IMR-90 (cell line): ENCODE measurements around the gene LYRM7. TPM values are rescaled to one million over a fixed set of nuclear protein-coding genes. Genes with fewer than 3 reads are reported as not detected.

Source experiments
- ATAC-seq: fragments of 200-7000 bp; cut with Tn5 transposase; 2 replicates; pipeline ENCODE4 v1.9.1; 2020; ENCODE audit warnings: low read depth, mild to moderate bottlenecking, moderate library complexity
- BruUV-seq: library from RNA; stranded (reverse); fragments of 400-500 nt; replicated peaks from 2 replicates; lab custom pipeline; 2021; lab: Mats Ljungman, UMichigan
- CTCF ChIA-PET: fragments of 300-600 bp; formaldehyde crosslinking; extraction: SDS; loops from one replicate; lab custom pipeline; 2021; ENCODE audit warnings: antibody characterized with exemption; lab: Yijun Ruan, JAX
- POLR2A ChIA-PET: fragments of 300-600 bp; sonication (Branson Sonifier 250); formaldehyde crosslinking; loops from one replicate; lab custom pipeline; 2022; ENCODE audit warnings: antibody characterized with exemption; ENCODE audit not compliant: unreplicated experiment; lab: Charles Lee
- DNase-seq: peaks from one replicate; pipeline ENCODE4 v3.0.0; 2013
- H2AFZ ChIP-seq: replicated peaks from 2 replicates; pipeline ENCODE3; 2013; ENCODE audit warnings: low read length, mild to moderate bottlenecking; ENCODE audit not compliant: poor library complexity
- H2AK5ac ChIP-seq: 2 replicates; pipeline ENCODE4 v1.6.1; 2013; ENCODE audit warnings: low read depth, low read length, inconsistent platforms
- H2AK9ac ChIP-seq: replicated peaks from 2 replicates; pipeline ENCODE3; 2013; ENCODE audit warnings: mild to moderate bottlenecking, low read depth, low read length, moderate library complexity; ENCODE audit not compliant: poor library complexity
- H2BK120ac ChIP-seq: 2 replicates; pipeline ENCODE4 v1.6.1; 2013; ENCODE audit warnings: low read depth, low read length, inconsistent platforms
- H2BK15ac ChIP-seq: 3 replicates; pipeline ENCODE4 v1.6.1; 2013; ENCODE audit warnings: low read depth, low read length, inconsistent platforms
- H2BK20ac ChIP-seq: 2 replicates; pipeline ENCODE4 v1.6.1; 2013; ENCODE audit warnings: low read depth, mild to moderate bottlenecking, inconsistent platforms, low read length, moderate library complexity
- H2BK5ac ChIP-seq: 2 replicates; pipeline ENCODE4 v1.6.1; 2013; ENCODE audit warnings: mild to moderate bottlenecking, low read depth, low read length, inconsistent platforms; ENCODE audit not compliant: poor library complexity, severe bottlenecking
- H3K14ac ChIP-seq: replicated peaks from 2 replicates; pipeline ENCODE4 v1.6.1; 2013; ENCODE audit warnings: low read depth, low read length, inconsistent platforms
- H3K18ac ChIP-seq: 2 replicates; pipeline ENCODE4 v1.6.1; 2013; ENCODE audit warnings: low read depth, low read length, control low read depth
- H3K23ac ChIP-seq: 2 replicates; pipeline ENCODE4 v1.6.1; 2013; ENCODE audit warnings: low read depth, low read length, inconsistent platforms
- H3K27ac ChIP-seq: 2 replicates; pipeline ENCODE4 v1.5.1; 2013; ENCODE audit warnings: mild to moderate bottlenecking, control low read depth, low read length; ENCODE audit not compliant: insufficient read depth
- H3K27me3 ChIP-seq: 2 replicates; pipeline ENCODE4 v1.6.1; 2013; ENCODE audit warnings: low read length; ENCODE audit not compliant: control insufficient read depth, insufficient read depth
- H3K36me3 ChIP-seq: 2 replicates; pipeline ENCODE4 v1.6.1; 2013; ENCODE audit warnings: low read length, mixed read lengths; ENCODE audit not compliant: control insufficient read depth, insufficient read depth
- H3K4ac ChIP-seq: 2 replicates; pipeline ENCODE4 v1.6.1; 2013; ENCODE audit warnings: low read depth, low read length, inconsistent platforms
- H3K4me1 ChIP-seq: 2 replicates; pipeline ENCODE4 v1.6.1; 2013; ENCODE audit warnings: low read length, mixed read lengths; ENCODE audit not compliant: control insufficient read depth, insufficient read depth
- H3K4me2 ChIP-seq: 2 replicates; pipeline ENCODE4 v1.6.1; 2013; ENCODE audit warnings: low read depth, mild to moderate bottlenecking, control low read depth, low read length, moderate library complexity
- H3K4me3 ChIP-seq: 2 replicates; pipeline ENCODE4 v1.5.1; 2013; ENCODE audit warnings: low read depth, mild to moderate bottlenecking, control low read depth, low read length, moderate library complexity; ENCODE audit not compliant: insufficient read depth
- H3K56ac ChIP-seq: 2 replicates; pipeline ENCODE4 v1.6.1; 2013; ENCODE audit warnings: low read length, inconsistent platforms; ENCODE audit not compliant: insufficient read depth; ENCODE audit errors: extremely low read depth
- H3K79me1 ChIP-seq, 2 experiments: 2 replicates each; pipeline ENCODE4 v1.6.1; 2013; ENCODE audit warnings: low read length in 2 of 2, inconsistent platforms in 1 of 2, low read depth in 1 of 2
- H3K9ac ChIP-seq: 2 replicates; pipeline ENCODE4 v1.6.1; 2013; ENCODE audit warnings: low read depth, low read length, control low read depth
- H3K9me1 ChIP-seq: 2 replicates; pipeline ENCODE4 v1.6.1; 2013; ENCODE audit warnings: low read length, inconsistent platforms; ENCODE audit not compliant: insufficient read depth
- H3K9me3 ChIP-seq: 2 replicates; pipeline ENCODE4 v1.6.1; 2013; ENCODE audit warnings: low read length; ENCODE audit not compliant: control insufficient read depth, insufficient read depth
- H4K20me1 ChIP-seq: 2 replicates; pipeline ENCODE4 v1.6.1; 2013; ENCODE audit warnings: low read length, inconsistent platforms; ENCODE audit not compliant: insufficient read depth
- H4K5ac ChIP-seq: 2 replicates; pipeline ENCODE4 v1.6.1; 2013; ENCODE audit warnings: mild to moderate bottlenecking, low read depth, low read length, control low read depth
- H4K8ac ChIP-seq, 2 experiments: 2 replicates each; pipeline ENCODE4 v1.6.1; 2013; ENCODE audit warnings: low read depth in 2 of 2, low read length in 2 of 2, control low read depth in 1 of 2, inconsistent platforms in 1 of 2
- H4K91ac ChIP-seq: 2 replicates; pipeline ENCODE4 v1.6.1; 2013; ENCODE audit warnings: low read depth, low read length, inconsistent platforms; ENCODE audit not compliant: insufficient read depth
- MAFK ChIP-seq: IDR thresholded peaks from 2 replicates; pipeline ENCODE4 v1.6.1; 2012; ENCODE audit warnings: low read depth, low read length, improper control_type of control experiment
- MXI1 ChIP-seq: IDR thresholded peaks from 2 replicates; pipeline ENCODE4 v1.6.1; 2012; ENCODE audit warnings: low read depth, mild to moderate bottlenecking, low read length, moderate library complexity, borderline replicate concordance
- SMC3 ChIP-seq: fragments of 150-350 bp; IDR thresholded peaks from 2 replicates; pipeline ENCODE4 v1.6.1; 2016; ENCODE audit warnings: low read depth, mild to moderate bottlenecking, antibody characterized with exemption, low read length, moderate library complexity
- WGBS, 2 experiments: methylation state at CpG; one replicate each; pipeline versions ENCODE4 v1.1.5 to v1.1.7; 2013; ENCODE audit warnings: missing lambda C conversion rate in 2 of 2; ENCODE audit not compliant: insufficient read length in 1 of 2; ENCODE audit errors: extremely low coverage in 2 of 2; 5-methylcytosine and 5-hydroxymethylcytosine counted together
- dilution Hi-C: fragments of 300-500 bp; cut with HindIII; formaldehyde crosslinking; loops from one replicate; pipeline ENCODE4 v1.14.3; 2018; ENCODE audit warnings: low sequenced_read_pairs; ENCODE audit not compliant: unreplicated experiment
- in situ Hi-C: fragments of 300-500 bp; cut with MboI; formaldehyde crosslinking; loops from 3 replicates; pipeline ENCODE4 v1.14.3; 2019; ENCODE audit warnings: low sequenced_read_pairs, inconsistent platforms, mixed read lengths
- intact Hi-C: fragments of 100-400 bp; cut with micrococcal nuclease; formaldehyde crosslinking; loops from 2 replicates; pipeline ENCODE4 v1.10.0; 2022
- polyA plus RNA-seq, 3 experiments: library from polyadenylated mRNA; depleted of rRNA; stranded (reverse); fragments of >200 nt; gene quantifications; 2 replicates each; pipeline ENCODE4 v1.2.3, GENCODE V29; 2012; ENCODE audit warnings: low replicate concordance in 1 of 3
- total RNA-seq: library from RNA; depleted of rRNA; stranded (reverse); fragments of >200 nt; gene quantifications from 2 replicates; pipeline ENCODE4 v1.2.3, GENCODE V29; 2012

Gene LYRM7
- total and polyA plus RNA-seq, 2 of the 4 experiments (the other 2 are of a cell fraction) = 2.5 to 3.4 TPM

- no peak for ATAC-seq
- H3K4ac ChIP-seq = no peak overlapping the region
- no peak overlapping the region for H2BK5ac ChIP-seq
- no peak overlapping the region for H3K56ac ChIP-seq
- no peak overlapping the region for H4K8ac ChIP-seq
- H2BK15ac ChIP-seq = no peak overlapping the region
- no peak overlapping the region for H3K4me2 ChIP-seq
- no peak overlapping the region for H3K14ac ChIP-seq
- peaks cover 1% of the 10 kb centered on the region for H3K4me1 ChIP-seq
- no peak overlapping the region for H3K18ac ChIP-seq
- H3K9ac ChIP-seq = no peak overlapping the region
- BruUV-seq = no TSS peak
- no peak overlapping the region for H4K91ac ChIP-seq
- in situ Hi-C loops = no loop called here
- H3K27me3 ChIP-seq = no peaks in the 10 kb centered on the region
- H3K23ac ChIP-seq = no peak overlapping the region
- no peak overlapping the region for H3K4me3 ChIP-seq
- dilution Hi-C loops = no loop called here
- no peaks in the 10 kb centered on the region for H3K79me1 ChIP-seq
- H3K36me3 ChIP-seq = no peaks in the 10 kb centered on the region
- ChIA-PET CTCF (no interaction called here), POLR2A (no interaction called here)
- no peak overlapping the region for H2BK120ac ChIP-seq
- intact Hi-C loops = no loop called here
- no peaks in the 10 kb centered on the region for H3K9me3 ChIP-seq
- H4K20me1 ChIP-seq = no peaks in the 10 kb centered on the region
- H2BK20ac ChIP-seq = no peak overlapping the region
- TF ChIP-seq MAFK = no peak
- TF ChIP-seq SMC3 = no peak
- TF ChIP-seq MXI1 = no peak
- no peak overlapping the region for H2AK9ac ChIP-seq
- H4K5ac ChIP-seq = no peak overlapping the region
- no peak overlapping the region for H3K27ac ChIP-seq
- no peaks in the 10 kb centered on the region for H3K9me1 ChIP-seq
- DNase-seq = no peak
- H2AFZ ChIP-seq = no peak overlapping the region
- 60% methylated on average over 1 of the region's 6 CpGs; no CpG with 5 or more reads in 1 of the 2 experiments for WGBS, 2 experiments
- H2AK5ac ChIP-seq = no peak overlapping the region
These were observed 38.9 kb downstream of the LYRM7 start for GRCh38 chr5:131209506-131210150.
